IPS-18a (cell line): ENCODE measurements around the gene TJP3.

Experiments
- H3K27ac ChIP-seq: one replicate; pipeline ENCODE4 v1.5.1; 2013; ENCODE audit warnings: low read length
- H3K27me3 ChIP-seq: one replicate; pipeline ENCODE4 v1.6.1; 2013; ENCODE audit warnings: mild to moderate bottlenecking, low read length; ENCODE audit not compliant: control insufficient read depth, insufficient read depth
- H3K36me3 ChIP-seq: one replicate; pipeline ENCODE4 v1.6.1; 2013; ENCODE audit warnings: low read depth, low read length; ENCODE audit not compliant: control insufficient read depth
- H3K4me1 ChIP-seq: one replicate; pipeline ENCODE4 v1.6.1; 2013; ENCODE audit warnings: low read depth, low read length; ENCODE audit not compliant: control insufficient read depth
- H3K4me3 ChIP-seq: one replicate; pipeline ENCODE4 v1.5.1; 2013; ENCODE audit warnings: low read length
- H3K9ac ChIP-seq: one replicate; pipeline ENCODE4 v1.6.1; 2013; ENCODE audit warnings: mild to moderate bottlenecking, low read length, moderate library complexity
- H3K9me3 ChIP-seq: one replicate; pipeline ENCODE4 v1.6.1; 2013; ENCODE audit warnings: low read depth, low read length; ENCODE audit not compliant: control insufficient read depth

TJP3 gene

GRCh38 chr19:3778899-3779723 is 70.9 kb downstream of the TJP3 start:
- Histone ChIP-seq H3K9ac (no peak overlapping the region), H3K27me3 (peaks cover 9% of the 10 kb centered on the region), H3K9me3 (peaks cover 6% of the 10 kb centered on the region), H3K36me3 (no peaks in the 10 kb centered on the region), H3K4me1 (no peaks in the 10 kb centered on the region), H3K27ac (no peak overlapping the region), H3K4me3 (no peak overlapping the region)

DNA sequence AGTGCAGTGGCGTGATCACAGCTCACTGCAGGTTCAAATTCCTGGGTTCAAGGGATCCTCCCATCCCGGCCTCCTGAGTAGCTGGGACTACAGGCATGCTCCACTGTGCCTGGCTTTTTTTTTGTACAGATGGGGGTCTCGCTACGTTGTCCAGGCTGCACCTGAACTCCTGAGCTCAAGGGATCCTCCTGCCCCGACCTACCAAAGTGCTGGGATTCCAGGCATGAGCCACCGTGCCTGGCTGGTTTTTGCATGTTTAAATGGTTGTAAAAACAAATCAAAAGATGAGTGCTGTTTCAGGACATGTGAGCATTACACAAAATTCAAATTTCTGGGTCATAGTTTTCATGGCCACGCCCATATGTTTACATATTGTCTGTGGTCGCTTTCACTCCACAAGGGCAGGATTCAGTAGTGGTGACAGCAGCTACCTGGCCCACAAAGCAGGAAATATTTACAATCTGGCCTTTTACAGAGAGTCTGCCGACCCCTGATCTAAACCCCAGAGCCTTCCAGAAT is 72.7 kb downstream of the TJP3 start:
- H3K4me1 ChIP-seq, result no peaks in the 10 kb centered on the region
- no peak overlapping the region for H3K27ac ChIP-seq
- H3K9me3 ChIP-seq, result peaks cover 6% of the 10 kb centered on the region
- no peaks in the 10 kb centered on the region for H3K36me3 ChIP-seq
- H3K4me3 ChIP-seq, result no peak overlapping the region
- no peak overlapping the region for H3K9ac ChIP-seq
- peaks cover 26% of the 10 kb centered on the region for H3K27me3 ChIP-seq

GRCh38 chr19:3781603-3782002 is 73.4 kb downstream of the TJP3 start:
- Histone ChIP-seq H3K4me3 (no peak overlapping the region), H3K36me3 (no peaks in the 10 kb centered on the region), H3K27ac (no peak overlapping the region), H3K4me1 (no peaks in the 10 kb centered on the region), H3K27me3 (peaks cover 32% of the 10 kb centered on the region), H3K9me3 (peaks cover 6% of the 10 kb centered on the region), H3K9ac (no peak overlapping the region)

DNA sequence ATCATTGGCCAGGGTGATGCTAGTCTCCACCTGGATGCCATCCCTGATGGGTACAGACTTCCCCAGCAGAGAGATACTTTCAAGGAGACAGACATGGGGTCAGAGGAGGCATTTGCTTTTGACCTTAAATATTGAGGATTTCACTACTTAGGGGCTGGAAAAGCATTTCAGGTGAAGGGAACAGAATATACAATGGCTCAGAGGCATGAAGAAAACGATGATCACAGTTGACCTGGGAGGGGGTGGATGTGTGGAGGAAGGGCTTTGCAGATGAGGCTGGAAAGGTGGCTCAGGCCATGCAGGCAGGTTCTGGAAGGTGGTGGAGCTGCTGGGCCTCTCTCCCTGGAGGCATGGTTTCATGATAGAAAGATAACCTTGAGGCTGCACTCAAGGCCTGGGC is 74.1 kb downstream of the TJP3 start:
- Histone ChIP-seq H3K9me3 (peaks cover 6% of the 10 kb centered on the region), H3K27ac (no peak overlapping the region), H3K4me1 (no peaks in the 10 kb centered on the region), H3K36me3 (no peaks in the 10 kb centered on the region), H3K9ac (no peak overlapping the region), H3K27me3 (peaks cover 38% of the 10 kb centered on the region), H3K4me3 (no peak overlapping the region)

DNA sequence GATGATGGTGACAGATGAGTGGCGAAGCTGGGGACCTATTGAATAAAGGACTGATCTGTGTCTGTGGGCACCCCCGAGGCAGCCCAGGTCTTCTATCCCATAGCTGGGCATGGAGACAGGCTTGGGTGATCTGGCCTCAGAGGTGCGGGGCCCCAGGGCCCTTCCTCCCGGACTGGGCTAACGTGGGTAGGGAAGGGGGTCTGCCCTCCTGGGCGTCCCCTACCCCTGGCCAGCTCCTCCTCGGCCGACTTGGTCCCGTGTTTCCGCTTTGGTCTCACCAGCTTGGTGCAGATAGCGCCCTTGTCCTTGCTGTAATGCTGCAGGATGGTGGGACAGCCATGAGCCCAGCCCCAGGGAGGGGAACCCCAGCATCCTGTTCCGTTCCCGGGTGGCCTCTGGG is 74.7 kb downstream of the TJP3 start:
- H3K9me3 ChIP-seq, result peaks cover 6% of the 10 kb centered on the region
- no peaks in the 10 kb centered on the region for H3K4me1 ChIP-seq
- peaks cover 38% of the 10 kb centered on the region for H3K27me3 ChIP-seq
- no peaks in the 10 kb centered on the region for H3K36me3 ChIP-seq
- no peak overlapping the region for H3K4me3 ChIP-seq
- no peak overlapping the region for H3K9ac ChIP-seq
- H3K27ac ChIP-seq, result no peak overlapping the region

GRCh38 chr19:3783660-3784584 is 75.7 kb downstream of the TJP3 start:
- Histone ChIP-seq H3K36me3 (no peaks in the 10 kb centered on the region), H3K9me3 (peaks cover 6% of the 10 kb centered on the region), H3K27ac (no peak overlapping the region), H3K4me3 (no peak overlapping the region), H3K4me1 (no peaks in the 10 kb centered on the region), H3K27me3 (peaks cover 38% of the 10 kb centered on the region), H3K9ac (no peak overlapping the region)

DNA sequence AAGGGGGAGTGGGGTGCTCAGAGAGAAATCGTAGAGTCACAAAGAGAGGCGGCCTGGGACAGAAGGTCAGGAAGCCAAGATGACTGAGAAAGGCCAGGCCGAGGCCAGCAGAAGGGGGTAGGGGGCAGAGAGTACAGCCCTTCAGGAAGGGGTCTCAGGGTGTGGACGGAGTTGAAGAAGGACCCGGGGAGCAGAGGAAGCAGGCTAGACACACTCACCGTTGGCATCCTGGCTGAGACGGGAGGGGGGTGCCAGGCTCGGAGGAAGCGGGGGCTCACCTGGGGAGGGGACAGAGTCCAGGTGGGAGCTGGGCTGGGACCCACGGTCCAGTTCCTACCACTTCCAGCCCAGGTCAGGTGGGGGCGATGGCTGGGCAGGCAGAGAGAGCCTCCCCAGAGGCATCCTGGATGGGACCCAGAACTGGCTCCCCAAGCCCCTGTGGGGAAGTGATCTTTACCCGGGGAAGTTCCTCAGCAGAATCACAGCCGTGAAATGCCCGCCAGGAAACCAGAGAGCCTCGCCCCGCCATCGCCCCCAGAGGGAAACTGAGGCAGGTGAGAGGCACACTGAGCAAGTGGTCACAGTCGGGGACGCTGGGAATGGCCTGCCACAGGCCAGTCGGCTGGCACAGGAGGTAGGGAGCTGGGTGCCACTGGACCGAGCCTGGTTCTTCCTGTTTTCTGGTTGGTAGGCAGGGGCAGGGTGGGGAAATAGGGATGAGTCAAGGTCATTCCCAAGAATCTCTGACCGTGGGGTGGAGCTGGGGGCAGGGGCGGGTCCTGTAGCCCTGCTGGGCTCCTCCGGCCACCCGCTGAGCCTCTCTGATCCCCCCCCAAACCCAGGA is 76.6 kb downstream of the TJP3 start:
- Histone ChIP-seq H3K9me3 (peaks cover 6% of the 10 kb centered on the region), H3K36me3 (no peaks in the 10 kb centered on the region), H3K27ac (no peak overlapping the region), H3K27me3 (peaks cover 38% of the 10 kb centered on the region), H3K9ac (no peak overlapping the region), H3K4me3 (peak overlapping the region; percentile 60), H3K4me1 (no peaks in the 10 kb centered on the region)

- H3K9me3 ChIP-seq, result peaks cover 6% of the 10 kb centered on the region
- no peaks in the 10 kb centered on the region for H3K4me1 ChIP-seq
- no peaks in the 10 kb centered on the region for H3K36me3 ChIP-seq
- H3K4me3 ChIP-seq, result peak overlapping the region; percentile 60
- no peak overlapping the region for H3K27ac ChIP-seq
- H3K27me3 ChIP-seq, result peaks cover 38% of the 10 kb centered on the region
- H3K9ac ChIP-seq, result no peak overlapping the region
Observed at GRCh38 chr19:3785451-3785937, 77.3 kb downstream of the TJP3 start.

GRCh38 chr19:3785938-3786824 is 78.0 kb downstream of the TJP3 start, which contains the start of gene MATK:
TSS of gene MATK (minus strand) at chr19:3786381. CDS start at chr19:3785135, 1,246 bp downstream.
- H3K4me1 ChIP-seq, result no peaks in the 10 kb centered on the region
- peaks cover 5% of the 10 kb centered on the region for H3K9me3 ChIP-seq
- peak within 1 kb of the TSS; percentile 60 for H3K4me3 ChIP-seq
- peaks cover 38% of the 10 kb centered on the region for H3K27me3 ChIP-seq
- H3K27ac ChIP-seq, result no peak within 1 kb of the TSS
- no peaks in the 10 kb centered on the region for H3K36me3 ChIP-seq
- H3K9ac ChIP-seq, result no peak within 1 kb of the TSS
